K562 (cell line): ENCODE measurements around the gene ACAT2. TPM values are rescaled to one million over a fixed set of nuclear protein-coding genes. Genes with fewer than 3 reads are reported as not detected.

Experiments used
- ATAC-seq: fragments of 200-7000 bp; cut with Tn5 transposase; 3 replicates; pipeline ENCODE4 v1.9.1; 2020; ENCODE audit warnings: moderate library complexity
- BruUV-seq: library from RNA; stranded (reverse); fragments of 400-500 nt; replicated peaks from 2 replicates; lab custom pipeline; 2021; lab: Mats Ljungman, UMichigan
- CTCF ChIA-PET: fragments of 300-600 bp; formaldehyde crosslinking; extraction: SDS; loops from one replicate; lab custom pipeline; 2021; ENCODE audit warnings: low intra/inter-chr PET ratio; lab: Yijun Ruan, JAX
- POLR2A ChIA-PET: fragments of 300-600, 350-650 bp; sonication (Branson Sonifier 250); formaldehyde crosslinking; extraction: SDS; loops from one replicate; lab custom pipeline; 2021; ENCODE audit warnings: antibody characterized with exemption, inconsistent platforms; lab: Yijun Ruan, JAX
- DNase-seq, 4 experiments: peaks; one replicate each; pipeline versions ENCODE4 v3.0.0 to v3.0.0-alpha.2; 2011 to 2018; ENCODE audit warnings: low spot score in 3 of 4, mixed read lengths in 3 of 4; ENCODE audit errors: extremely low read depth in 1 of 4
- FAIRE-seq: peaks from 2 replicates; lab custom pipeline; 2011; peaks lifted over from hg19 to GRCh38; lab: Jason Lieb, UNC
- H2AFZ ChIP-seq: 2 replicates; pipeline ENCODE4 v1.6.0; 2011; ENCODE audit warnings: low read depth, low read length, control low read depth, inconsistent platforms
- H3K27ac ChIP-seq: fragments of 200-600 bp; 3 replicates; pipeline ENCODE4 v1.8.0; 2011; ENCODE audit warnings: low read depth, mild to moderate bottlenecking, control low read depth, inconsistent platforms, low read length, moderate library complexity, mixed read lengths; ENCODE audit errors: extremely low read depth
- H3K27me3 ChIP-seq, 2 experiments: fragments of 300-600 bp in 1 of 2; 2 replicates in 1 of 2; 3 replicates in 1 of 2; pipeline versions ENCODE4 v1.6.0 to v1.8.0; 2011; ENCODE audit warnings: inconsistent platforms in 2 of 2, low read length in 2 of 2, mild to moderate bottlenecking in 1 of 2, mixed read lengths in 1 of 2, moderate library complexity in 1 of 2; ENCODE audit not compliant: control insufficient read depth in 2 of 2, insufficient read depth in 2 of 2
- H3K36me3 ChIP-seq: fragments of 300-600 bp; 3 replicates; pipeline ENCODE4 v1.8.0; 2011; ENCODE audit warnings: mild to moderate bottlenecking, low read length, inconsistent platforms; ENCODE audit not compliant: control insufficient read depth, insufficient read depth
- H3K4me1 ChIP-seq, 2 experiments: fragments of 200-600 bp in 1 of 2; replicated peaks in 1 of 2; 2 replicates in 1 of 2; 3 replicates in 1 of 2; pipeline versions ENCODE4 v1.5.1 to v1.8.0; 2011; ENCODE audit warnings: inconsistent platforms in 2 of 2, low read length in 2 of 2, mild to moderate bottlenecking in 1 of 2, mixed read lengths in 1 of 2, moderate library complexity in 1 of 2; ENCODE audit not compliant: control insufficient read depth in 2 of 2, insufficient read depth in 2 of 2
- H3K4me2 ChIP-seq: 2 replicates; pipeline ENCODE4 v1.6.1; 2011; ENCODE audit warnings: low read length, control low read depth, inconsistent platforms, mixed read lengths; ENCODE audit not compliant: insufficient read depth
- H3K4me3 ChIP-seq: fragments of 200-600 bp; sonication (generic), shearing (Covaris generic); 2 replicates; pipeline ENCODE4 v1.5.1; 2016; ENCODE audit warnings: control low read depth, inconsistent platforms
- H3K79me2 ChIP-seq: fragments of 200-600 bp; 3 replicates; pipeline ENCODE4 v1.8.0; 2011; ENCODE audit warnings: low read length, inconsistent platforms; ENCODE audit not compliant: control insufficient read depth, insufficient read depth
- H3K9ac ChIP-seq, 2 experiments: 2 replicates each; pipeline versions ENCODE4 v1.6.0 to v1.6.1; 2011; ENCODE audit warnings: low read depth in 2 of 2, low read length in 2 of 2, control low read depth in 1 of 2, inconsistent platforms in 1 of 2, mild to moderate bottlenecking in 1 of 2, mixed read lengths in 1 of 2; ENCODE audit not compliant: insufficient read depth in 1 of 2
- H3K9me1 ChIP-seq: one replicate; pipeline ENCODE4 v1.6.0; 2011; ENCODE audit warnings: inconsistent platforms, mild to moderate bottlenecking, low read length, moderate library complexity; ENCODE audit not compliant: control insufficient read depth, insufficient read depth
- H3K9me3 ChIP-seq: replicated peaks from 2 replicates; pipeline ENCODE4 v1.5.1; 2011; ENCODE audit warnings: low read depth, low read length, inconsistent platforms; ENCODE audit not compliant: control insufficient read depth, insufficient read depth
- H4K20me1 ChIP-seq: replicated peaks from 2 replicates; pipeline ENCODE4 v1.6.1; 2011; ENCODE audit warnings: low read length, inconsistent platforms, mixed read lengths; ENCODE audit not compliant: control insufficient read depth, insufficient read depth
- C11orf30 ChIP-seq: fragments of 450-650 bp; IDR thresholded peaks from 2 replicates; pipeline ENCODE4 v1.6.1; 2016; ENCODE audit warnings: low read depth, mild to moderate bottlenecking
- MTA2 ChIP-seq: fragments of 450-650 bp; IDR thresholded peaks from 2 replicates; pipeline ENCODE4 v1.6.1; 2016; ENCODE audit warnings: low read depth
- RBM22 ChIP-seq: fragments of 200-400 bp; formaldehyde crosslinking; IDR thresholded peaks from 2 replicates; pipeline ENCODE4 v1.6.1; 2018; ENCODE audit warnings: low read length, low read depth; ENCODE audit not compliant: poor library complexity, severe bottlenecking
- TCFL5 ChIP-seq: fragments of 250-450 bp; sonication (Bioruptor Pico); conservative IDR thresholded peaks from 2 replicates; pipeline ENCODE4 v1.6.1; 2021; ENCODE audit warnings: mild to moderate bottlenecking, moderate library complexity, matching md5 sums
- WGBS: fragments of 100-300 bp; shearing (Covaris generic); methylation state at CpG from one replicate; pipeline ENCODE4 v1.1.6; 2016; ENCODE audit warnings: low coverage, mixed read lengths; ENCODE audit not compliant: insufficient coverage; ENCODE audit errors: missing lambda C conversion rate; 5-methylcytosine and 5-hydroxymethylcytosine counted together
- in situ Hi-C: fragments of 300-500 bp; cut with MboI; formaldehyde crosslinking; loops from 4 replicates; pipeline ENCODE4 v1.15.0; 2018; ENCODE audit warnings: inconsistent platforms, mixed read lengths
- intact Hi-C: fragments of 100-400 bp; cut with micrococcal nuclease; formaldehyde crosslinking; loops from 2 replicates; pipeline ENCODE4 v1.14.2; 2022
- polyA plus RNA-seq, 8 experiments: library from polyadenylated mRNA; depleted of rRNA in 4 of 8; stranded (reverse) in 5 of 8; unstranded in 3 of 8; fragments of >200 nt; fragmentation: Nextera tagmentation in 2 of 8; fragmentation: Illumina TruSeq in 1 of 8; extraction: Ambion mirVana in 2 of 8; extraction: Trizol in 1 of 8; gene quantifications; 2 replicates each; pipeline versions ENCODE4 v1.2.1 to v1.2.3, GENCODE V29; 2011 to 2014; ENCODE audit warnings: inconsistent platforms in 1 of 8, missing spikeins in 1 of 8
- total RNA-seq, 7 experiments: library from RNA; depleted of rRNA in 6 of 7; stranded (reverse); fragments of >200 nt in 6 of 7; fragmentation: Illumina TruSeq in 2 of 7; extraction: Trizol in 2 of 7; gene quantifications; 2 replicates each; pipeline versions ENCODE4 v1.2.1 to v1.2.3, GENCODE V29; 2011 to 2021; ENCODE audit warnings: low replicate concordance in 1 of 7
- TF ChIP-seq, protein P1 (sequence below): fragments of 150-350 bp; conservative IDR thresholded peaks from 2 replicates; pipeline ENCODE4 v1.6.1; 2014; ENCODE audit warnings: low read length
- TF ChIP-seq, protein P2 (sequence below): fragments of 250-450 bp; sonication (Bioruptor Pico); IDR thresholded peaks from 2 replicates; pipeline ENCODE4 v1.5.0; 2020; ENCODE audit warnings: mild to moderate bottlenecking, borderline replicate concordance

ACAT2 gene
- total and polyA plus RNA-seq, 9 of the 15 experiments (the other 6 are each of a cell fraction or from before 2014, with no cell fraction given), result 63.0 to 309 (median 144) TPM

DNA sequence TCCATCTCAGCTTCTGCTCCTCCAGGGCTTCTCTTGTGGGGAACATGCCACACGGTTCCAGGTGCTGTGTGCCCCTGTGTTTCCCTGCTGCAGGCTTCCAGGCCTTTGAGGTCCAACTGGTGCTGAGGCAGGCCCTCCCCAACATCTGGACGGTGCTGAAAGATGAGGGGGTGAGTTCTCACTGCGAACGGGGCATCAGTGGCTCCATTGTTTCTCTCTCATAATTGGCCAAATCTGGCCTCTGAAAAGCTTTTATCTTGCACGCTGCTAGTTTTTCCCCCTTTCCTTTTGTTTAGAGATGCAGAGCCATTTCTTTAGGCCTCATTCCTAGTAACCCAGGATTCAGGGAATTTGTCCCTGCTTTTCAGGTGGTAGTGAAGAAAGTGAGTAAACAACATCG is 46.8 kb downstream of the ACAT2 start:
- no peak for FAIRE-seq

More for the DNA sequence above, 46.8 kb downstream of the ACAT2 start:
- Histone ChIP-seq H3K36me3 (no peaks in the 10 kb centered on the region), H3K4me2 (no peak overlapping the region), H4K20me1 (no peaks in the 10 kb centered on the region), H3K9me3 (no peaks in the 10 kb centered on the region), H3K79me2 (no peaks in the 10 kb centered on the region), H3K27me3 (peaks cover 23 to 46% of the 10 kb centered on the region in 2 experiments; a peak in 4 of 5 replicates), H3K4me3 (no peak overlapping the region), H3K27ac (no peak overlapping the region), H3K9ac (no peak overlapping the region), H3K4me1 (peaks cover 0 to 16% of the 10 kb centered on the region in 2 experiments; a peak in 4 of 5 replicates), H3K9me1 (no peaks in the 10 kb centered on the region), H2AFZ (no peak overlapping the region)
- in situ Hi-C loops, result no loop called here
- WGBS, result 25% methylated on average over 6 of the region's 6 CpGs
- ChIA-PET POLR2A (interaction anchor here (0.5 kb wide), 1 partner anchor 10 kb away, joined by 3 read pairs; no protein-coding TSS in a partner anchor), CTCF (no interaction called here)
- intact Hi-C loops, result no loop called here
- DNase-seq, result no peak
- no peak for ATAC-seq
- no TSS peak for BruUV-seq
- TF ChIP-seq RBM22 (no peak), MTA2 (no peak), C11orf30 (no peak), TCFL5 (CRISPR knock-in tag) (no peak)
- TF ChIP-seq, protein P1, sequence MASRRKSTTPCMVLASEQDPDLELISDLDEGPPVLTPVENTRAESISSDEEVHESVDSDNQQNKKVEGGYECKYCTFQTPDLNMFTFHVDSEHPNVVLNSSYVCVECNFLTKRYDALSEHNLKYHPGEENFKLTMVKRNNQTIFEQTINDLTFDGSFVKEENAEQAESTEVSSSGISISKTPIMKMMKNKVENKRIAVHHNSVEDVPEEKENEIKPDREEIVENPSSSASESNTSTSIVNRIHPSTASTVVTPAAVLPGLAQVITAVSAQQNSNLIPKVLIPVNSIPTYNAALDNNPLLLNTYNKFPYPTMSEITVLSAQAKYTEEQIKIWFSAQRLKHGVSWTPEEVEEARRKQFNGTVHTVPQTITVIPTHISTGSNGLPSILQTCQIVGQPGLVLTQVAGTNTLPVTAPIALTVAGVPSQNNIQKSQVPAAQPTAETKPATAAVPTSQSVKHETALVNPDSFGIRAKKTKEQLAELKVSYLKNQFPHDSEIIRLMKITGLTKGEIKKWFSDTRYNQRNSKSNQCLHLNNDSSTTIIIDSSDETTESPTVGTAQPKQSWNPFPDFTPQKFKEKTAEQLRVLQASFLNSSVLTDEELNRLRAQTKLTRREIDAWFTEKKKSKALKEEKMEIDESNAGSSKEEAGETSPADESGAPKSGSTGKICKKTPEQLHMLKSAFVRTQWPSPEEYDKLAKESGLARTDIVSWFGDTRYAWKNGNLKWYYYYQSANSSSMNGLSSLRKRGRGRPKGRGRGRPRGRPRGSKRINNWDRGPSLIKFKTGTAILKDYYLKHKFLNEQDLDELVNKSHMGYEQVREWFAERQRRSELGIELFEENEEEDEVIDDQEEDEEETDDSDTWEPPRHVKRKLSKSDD, result no peak
- TF ChIP-seq, protein P2, sequence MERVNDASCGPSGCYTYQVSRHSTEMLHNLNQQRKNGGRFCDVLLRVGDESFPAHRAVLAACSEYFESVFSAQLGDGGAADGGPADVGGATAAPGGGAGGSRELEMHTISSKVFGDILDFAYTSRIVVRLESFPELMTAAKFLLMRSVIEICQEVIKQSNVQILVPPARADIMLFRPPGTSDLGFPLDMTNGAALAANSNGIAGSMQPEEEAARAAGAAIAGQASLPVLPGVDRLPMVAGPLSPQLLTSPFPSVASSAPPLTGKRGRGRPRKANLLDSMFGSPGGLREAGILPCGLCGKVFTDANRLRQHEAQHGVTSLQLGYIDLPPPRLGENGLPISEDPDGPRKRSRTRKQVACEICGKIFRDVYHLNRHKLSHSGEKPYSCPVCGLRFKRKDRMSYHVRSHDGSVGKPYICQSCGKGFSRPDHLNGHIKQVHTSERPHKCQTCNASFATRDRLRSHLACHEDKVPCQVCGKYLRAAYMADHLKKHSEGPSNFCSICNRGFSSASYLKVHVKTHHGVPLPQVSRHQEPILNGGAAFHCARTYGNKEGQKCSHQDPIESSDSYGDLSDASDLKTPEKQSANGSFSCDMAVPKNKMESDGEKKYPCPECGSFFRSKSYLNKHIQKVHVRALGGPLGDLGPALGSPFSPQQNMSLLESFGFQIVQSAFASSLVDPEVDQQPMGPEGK (CRISPR knock-in tag), result no peak
